Lung (tissue), 12 donors: ENCODE data around the gene CEP57. TPM values are rescaled to one million over a fixed set of nuclear protein-coding genes. Genes with fewer than 3 reads are reported as not detected.

ENCODE experiments used
- ATAC-seq: fragments of 200-7000 bp; cut with Tn5 transposase; one replicate; pipeline ENCODE4 v1.9.1; 2020; ENCODE audit warnings: moderate number of reproducible peaks; ENCODE audit not compliant: insufficient read depth, low FRiP score
- DNase-seq, 3 donors: peaks; one replicate each; pipeline ENCODE4 v3.0.0-alpha.2; 2013 to 2017
- H3K27ac ChIP-seq, 2 donors: one replicate each; pipeline ENCODE4 v1.5.1; 2013; ENCODE audit warnings: mild to moderate bottlenecking in 2 of 2, moderate library complexity in 2 of 2, control low read depth in 1 of 2, inconsistent platforms in 1 of 2, low read depth in 1 of 2, low read length in 1 of 2
- H3K27me3 ChIP-seq, 3 donors: one replicate each; pipeline ENCODE4 v1.5.1; 2013; ENCODE audit warnings: low read length in 2 of 3; ENCODE audit not compliant: control insufficient read depth in 3 of 3, insufficient read depth in 3 of 3
- H3K36me3 ChIP-seq, 4 donors: one replicate each; pipeline ENCODE4 v1.5.1; 2013; ENCODE audit warnings: low read length in 4 of 4, mild to moderate bottlenecking in 1 of 4, moderate library complexity in 1 of 4; ENCODE audit not compliant: control insufficient read depth in 4 of 4, insufficient read depth in 4 of 4
- H3K4me1 ChIP-seq, 5 donors: one replicate each; pipeline ENCODE4 v1.5.1; 2013; ENCODE audit warnings: low read length in 5 of 5, mild to moderate bottlenecking in 2 of 5, moderate library complexity in 1 of 5; ENCODE audit not compliant: control insufficient read depth in 5 of 5, insufficient read depth in 5 of 5
- H3K4me3 ChIP-seq: one replicate; pipeline ENCODE4 v1.5.1; 2013; ENCODE audit warnings: mild to moderate bottlenecking, control low read depth, moderate library complexity
- H3K9ac ChIP-seq, 2 donors: one replicate each; pipeline ENCODE4 v1.5.1; 2013; ENCODE audit warnings: low read length in 2 of 2, control low read depth in 1 of 2; ENCODE audit not compliant: insufficient read depth in 1 of 2
- H3K9me3 ChIP-seq, 4 donors: one replicate each; pipeline ENCODE4 v1.5.1; 2013; ENCODE audit warnings: low read length in 3 of 4, mild to moderate bottlenecking in 1 of 4, moderate library complexity in 1 of 4; ENCODE audit not compliant: control insufficient read depth in 4 of 4, insufficient read depth in 3 of 4
- WGBS, 2 donors: extraction: QIAGEN DNeasy Blood & Tissue Kit; methylation state at CpG; one replicate each; pipeline ENCODE4 v1.1.7; 2013; 5-methylcytosine and 5-hydroxymethylcytosine counted together
- polyA plus RNA-seq, 2 donors: library from polyadenylated mRNA; stranded (reverse); fragments of 200-250 nt; gene quantifications; one replicate each; pipeline ENCODE4 v1.2.1, GENCODE V29; 2013
- total RNA-seq, 2 donors: library from RNA; depleted of rRNA in 1 of 2; stranded (reverse); fragments of >200 nt in 1 of 2; gene quantifications; one replicate each; pipeline ENCODE4 v1.2.1, GENCODE V29; 2014 to 2021
- TF ChIP-seq, protein P1 (sequence below): IDR thresholded peaks from 2 replicates; pipeline ENCODE4 v1.5.1; 2012; ENCODE audit warnings: mild to moderate bottlenecking; ENCODE audit errors: control extremely low read depth, extremely low read depth
- donor health status: control.
- donor health status: control.
- donor health status: Bipolar disorder and iron deficiency.
- donor health status: healthy.
- donor health status: DM: yes; HTN: yes; CAD: no.

Gene CEP57
- total and polyA plus RNA-seq, 4 donors, result 11.3 to 88.8 (median 22.5) TPM

DNA sequence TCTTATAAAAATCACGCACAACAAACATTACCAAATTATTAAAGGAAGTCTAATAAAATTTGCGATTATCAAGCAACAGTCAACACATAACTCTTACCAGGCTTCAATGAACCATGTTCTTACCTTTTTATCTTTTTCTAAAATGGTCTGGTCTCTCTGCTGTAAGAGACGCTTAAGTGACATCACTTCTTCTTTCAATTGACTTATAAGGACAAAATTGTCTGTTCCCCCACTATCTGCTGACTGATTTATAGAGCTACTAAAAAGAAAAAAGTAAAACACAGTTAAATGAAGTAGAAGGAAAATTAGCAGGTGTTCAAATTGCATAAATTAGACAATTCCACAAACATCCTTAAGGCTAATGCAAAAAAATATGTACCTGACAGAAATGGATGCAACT is 11.6 kb upstream of the CEP57 start:
- no peak overlapping the region for H3K4me3 ChIP-seq
- no peak overlapping the region for H3K9ac ChIP-seq
- TF ChIP-seq, protein P1, sequence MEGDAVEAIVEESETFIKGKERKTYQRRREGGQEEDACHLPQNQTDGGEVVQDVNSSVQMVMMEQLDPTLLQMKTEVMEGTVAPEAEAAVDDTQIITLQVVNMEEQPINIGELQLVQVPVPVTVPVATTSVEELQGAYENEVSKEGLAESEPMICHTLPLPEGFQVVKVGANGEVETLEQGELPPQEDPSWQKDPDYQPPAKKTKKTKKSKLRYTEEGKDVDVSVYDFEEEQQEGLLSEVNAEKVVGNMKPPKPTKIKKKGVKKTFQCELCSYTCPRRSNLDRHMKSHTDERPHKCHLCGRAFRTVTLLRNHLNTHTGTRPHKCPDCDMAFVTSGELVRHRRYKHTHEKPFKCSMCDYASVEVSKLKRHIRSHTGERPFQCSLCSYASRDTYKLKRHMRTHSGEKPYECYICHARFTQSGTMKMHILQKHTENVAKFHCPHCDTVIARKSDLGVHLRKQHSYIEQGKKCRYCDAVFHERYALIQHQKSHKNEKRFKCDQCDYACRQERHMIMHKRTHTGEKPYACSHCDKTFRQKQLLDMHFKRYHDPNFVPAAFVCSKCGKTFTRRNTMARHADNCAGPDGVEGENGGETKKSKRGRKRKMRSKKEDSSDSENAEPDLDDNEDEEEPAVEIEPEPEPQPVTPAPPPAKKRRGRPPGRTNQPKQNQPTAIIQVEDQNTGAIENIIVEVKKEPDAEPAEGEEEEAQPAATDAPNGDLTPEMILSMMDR, result no peak
- no peaks in the 10 kb centered on the region for H3K27me3 ChIP-seq
- ATAC-seq, result no peak
- no peaks in the 10 kb centered on the region for H3K9me3 ChIP-seq
- H3K27ac ChIP-seq, result no peak overlapping the region
- WGBS, 2 donors, result 92 to 95% methylated on average over 3 of the region's 3 CpGs
- no peaks in the 10 kb centered on the region for H3K4me1 ChIP-seq
- H3K36me3 ChIP-seq, result peaks cover 6 to 46% (median 30%) of the 10 kb centered on the region in 4 donors
- DNase-seq, result no peak

DNA sequence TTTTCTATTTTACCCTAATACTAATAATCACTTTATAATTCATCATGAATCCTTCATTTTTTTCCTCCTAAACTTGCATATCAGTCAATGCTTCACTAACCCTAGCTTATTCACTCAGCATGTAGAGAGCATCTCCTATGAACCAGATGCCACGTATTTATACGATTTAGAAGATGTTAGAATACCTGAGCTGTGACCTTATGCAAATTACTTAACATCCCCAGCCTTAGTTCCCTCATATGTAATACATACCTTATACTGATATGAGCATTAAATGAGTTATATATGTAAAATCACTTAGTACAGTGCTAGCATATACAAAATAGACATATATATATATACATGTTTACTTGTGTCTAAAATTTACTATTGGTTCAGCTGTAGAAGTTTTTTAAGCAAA is 9.8 kb upstream of the CEP57 start:
- H3K36me3 ChIP-seq, result peaks cover 6 to 52% (median 29%) of the 10 kb centered on the region in 4 donors
- no peaks in the 10 kb centered on the region for H3K9me3 ChIP-seq
- ATAC-seq (no peak), DNase-seq (no peak)
- H3K27me3 ChIP-seq, result no peaks in the 10 kb centered on the region
- WGBS, 2 donors, result 94 to 96% methylated on average over 2 of the region's 2 CpGs
- no peak overlapping the region for H3K4me3 ChIP-seq
- TF ChIP-seq, protein P1, result no peak
- no peak overlapping the region for H3K9ac ChIP-seq
- no peaks in the 10 kb centered on the region for H3K4me1 ChIP-seq
- H3K27ac ChIP-seq, result no peak overlapping the region

DNA sequence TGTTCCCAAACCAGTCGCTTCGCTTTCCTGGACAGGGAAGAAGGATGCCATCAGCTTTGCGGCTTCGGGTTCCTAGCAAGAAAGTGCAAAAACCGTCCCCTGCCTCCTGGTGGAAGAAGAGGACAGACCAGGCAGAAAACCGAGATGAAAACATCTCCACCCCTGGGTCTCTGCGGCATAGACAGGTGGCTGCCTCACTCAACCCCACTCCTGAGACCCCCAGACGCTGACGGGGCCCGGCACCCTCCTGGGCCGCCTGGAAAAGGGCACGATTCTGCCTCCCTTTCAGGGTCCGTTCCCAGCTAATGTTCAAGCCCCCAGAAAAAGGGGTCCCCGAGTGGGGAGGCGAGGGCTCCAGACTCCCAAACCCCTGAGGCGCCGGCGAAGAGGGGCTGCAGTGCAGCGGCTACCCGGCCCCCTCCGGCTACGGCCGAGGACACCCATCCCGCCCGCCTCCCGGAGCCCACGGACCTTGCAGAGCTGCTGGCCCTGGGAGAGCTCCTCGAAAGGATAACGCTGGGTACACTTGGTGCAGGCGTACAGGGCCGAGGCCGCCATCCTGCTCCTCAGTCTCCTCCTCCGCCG is 1.3 kb upstream of the CEP57 start:
- H3K4me1 ChIP-seq, result peaks cover 0 to 23% (median 14%) of the 10 kb centered on the region in 5 donors
- no peaks in the 10 kb centered on the region for H3K9me3 ChIP-seq
- WGBS, 2 donors, result 0% methylated on average over 33 to 34 of the region's 34 CpGs
- no peaks in the 10 kb centered on the region for H3K27me3 ChIP-seq
- peak overlapping the region; percentile 87 to 98 for H3K27ac ChIP-seq
- peak overlapping the region; percentile 92 for H3K9ac ChIP-seq
- TF ChIP-seq, protein P1, result no peak
- peaks cover 0 to 22% (median 13%) of the 10 kb centered on the region in 4 donors for H3K36me3 ChIP-seq
- DNase-seq, result peak; percentile 62 to 68 (median 66)
- no peak for ATAC-seq
- H3K4me3 ChIP-seq, result peak overlapping the region; percentile 67
